ENCODE data around the gene HPS1. TPM values are rescaled to one million over a fixed set of nuclear protein-coding genes. Genes with fewer than 3 reads are reported as not detected.

The HPS1 gene
- total RNA-seq, 1 experiment from 2014 or later: 38.6 TPM

GRCh38 chr10:98432330-98432729, 14.4 kb downstream of the HPS1 start:
- no peak overlapping the region for H3K4me3 ChIP-seq
- H3K27me3 ChIP-seq (replicated peaks): no peaks in the 10 kb centered on the region
- DNase-seq (ENCODE audit: low read depth in 1 of 2, low spot score in 2 of 2): no peak
- H3K27ac ChIP-seq: no peak overlapping the region
- H3K36me3 ChIP-seq: peaks cover 63% of the 10 kb centered on the region
- H3K4me1 ChIP-seq (replicated peaks): no peaks in the 10 kb centered on the region
- no peaks in the 10 kb centered on the region for H3K9me3 ChIP-seq (replicated peaks)

- Histone ChIP-seq H3K4me3 (no peak overlapping the region), H3K27me3 (replicated peaks) (no peaks in the 10 kb centered on the region), H3K36me3 (peaks cover 65% of the 10 kb centered on the region), H3K4me1 (replicated peaks) (no peaks in the 10 kb centered on the region), H3K27ac (no peak overlapping the region), H3K9me3 (replicated peaks) (no peaks in the 10 kb centered on the region)
- no peak for DNase-seq (ENCODE audit: low read depth in 1 of 2, low spot score in 2 of 2)
Observed at GRCh38 chr10:98431016-98431415, 15.7 kb downstream of the HPS1 start.

- Histone ChIP-seq H3K4me3 (no peak overlapping the region), H3K27ac (no peak overlapping the region), H3K27me3 (replicated peaks) (no peaks in the 10 kb centered on the region), H3K36me3 (peaks cover 59% of the 10 kb centered on the region), H3K9me3 (replicated peaks) (no peaks in the 10 kb centered on the region), H3K4me1 (replicated peaks) (no peaks in the 10 kb centered on the region)
- no peak for DNase-seq (ENCODE audit: low read depth in 1 of 2, low spot score in 2 of 2)
Observed at GRCh38 chr10:98430427-98430826, 16.3 kb downstream of the HPS1 start.

GRCh38 chr10:98429320-98430072, 17.2 kb downstream of the HPS1 start:
- no peaks in the 10 kb centered on the region for H3K27me3 ChIP-seq (replicated peaks)
- H3K36me3 ChIP-seq: peaks cover 53% of the 10 kb centered on the region
- no peak overlapping the region for H3K27ac ChIP-seq
- no peaks in the 10 kb centered on the region for H3K9me3 ChIP-seq (replicated peaks)
- peak in 1 of 2 experiments; percentile 40 for DNase-seq (ENCODE audit: low read depth in 1 of 2, low spot score in 2 of 2)
- H3K4me1 ChIP-seq (replicated peaks): no peaks in the 10 kb centered on the region
- H3K4me3 ChIP-seq: no peak overlapping the region

GRCh38 chr10:98427011-98427515, 19.7 kb downstream of the HPS1 start:
- Histone ChIP-seq H3K27ac (no peak overlapping the region), H3K27me3 (replicated peaks) (no peaks in the 10 kb centered on the region), H3K9me3 (replicated peaks) (no peaks in the 10 kb centered on the region), H3K4me1 (replicated peaks) (no peaks in the 10 kb centered on the region), H3K36me3 (peaks cover 54% of the 10 kb centered on the region), H3K4me3 (no peak overlapping the region)
- DNase-seq (ENCODE audit: low read depth in 1 of 2, low spot score in 2 of 2): no peak

DNA sequence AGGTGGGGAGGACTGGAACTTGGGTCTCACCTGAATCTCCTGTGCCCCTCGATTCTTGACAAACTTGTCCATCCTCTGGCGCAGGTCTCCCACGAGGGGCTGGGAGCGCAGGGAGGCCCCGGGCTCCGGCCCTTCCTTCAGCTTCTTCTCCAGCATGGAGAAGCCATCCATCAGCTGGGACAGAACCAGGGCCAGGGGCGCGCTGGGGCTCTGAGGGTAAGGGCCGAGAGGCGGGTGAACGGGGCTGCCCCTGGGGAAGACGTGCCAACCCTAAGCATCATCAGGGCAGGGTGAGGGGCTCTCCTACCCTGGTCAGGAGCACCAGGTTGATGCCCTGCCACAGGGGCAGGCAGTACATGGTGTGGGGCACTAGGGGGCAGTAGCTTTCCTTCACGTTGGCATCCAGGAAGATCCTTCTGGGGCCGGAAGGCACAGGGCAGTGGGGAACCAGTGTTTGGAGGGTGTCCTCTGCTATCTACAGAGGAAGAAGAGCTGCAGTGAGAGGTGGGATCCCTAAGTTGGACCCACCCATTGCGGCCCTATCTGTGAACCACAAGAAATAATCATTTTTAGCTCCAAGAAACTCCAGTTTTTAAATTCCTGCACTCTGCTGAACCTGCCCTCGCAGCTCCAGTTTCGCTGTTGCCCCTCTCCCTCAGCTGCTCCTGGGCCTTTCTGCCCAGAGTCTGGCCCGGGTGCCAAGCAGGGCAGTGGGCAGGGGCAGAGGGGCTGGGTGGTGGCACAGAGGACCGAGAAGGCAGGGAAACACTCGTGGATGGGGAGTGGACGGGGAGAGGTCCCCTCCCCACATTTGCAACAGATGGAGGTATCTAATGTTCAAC, 21.0 kb downstream of the HPS1 start:
- DNase-seq (ENCODE audit: low read depth in 1 of 2, low spot score in 2 of 2): peak in 1 of 2 experiments; percentile 28
- Histone ChIP-seq H3K4me3 (no peak overlapping the region), H3K36me3 (peaks cover 50% of the 10 kb centered on the region), H3K9me3 (replicated peaks) (no peaks in the 10 kb centered on the region), H3K27me3 (replicated peaks) (no peaks in the 10 kb centered on the region), H3K27ac (no peak overlapping the region), H3K4me1 (replicated peaks) (no peaks in the 10 kb centered on the region)

DNA sequence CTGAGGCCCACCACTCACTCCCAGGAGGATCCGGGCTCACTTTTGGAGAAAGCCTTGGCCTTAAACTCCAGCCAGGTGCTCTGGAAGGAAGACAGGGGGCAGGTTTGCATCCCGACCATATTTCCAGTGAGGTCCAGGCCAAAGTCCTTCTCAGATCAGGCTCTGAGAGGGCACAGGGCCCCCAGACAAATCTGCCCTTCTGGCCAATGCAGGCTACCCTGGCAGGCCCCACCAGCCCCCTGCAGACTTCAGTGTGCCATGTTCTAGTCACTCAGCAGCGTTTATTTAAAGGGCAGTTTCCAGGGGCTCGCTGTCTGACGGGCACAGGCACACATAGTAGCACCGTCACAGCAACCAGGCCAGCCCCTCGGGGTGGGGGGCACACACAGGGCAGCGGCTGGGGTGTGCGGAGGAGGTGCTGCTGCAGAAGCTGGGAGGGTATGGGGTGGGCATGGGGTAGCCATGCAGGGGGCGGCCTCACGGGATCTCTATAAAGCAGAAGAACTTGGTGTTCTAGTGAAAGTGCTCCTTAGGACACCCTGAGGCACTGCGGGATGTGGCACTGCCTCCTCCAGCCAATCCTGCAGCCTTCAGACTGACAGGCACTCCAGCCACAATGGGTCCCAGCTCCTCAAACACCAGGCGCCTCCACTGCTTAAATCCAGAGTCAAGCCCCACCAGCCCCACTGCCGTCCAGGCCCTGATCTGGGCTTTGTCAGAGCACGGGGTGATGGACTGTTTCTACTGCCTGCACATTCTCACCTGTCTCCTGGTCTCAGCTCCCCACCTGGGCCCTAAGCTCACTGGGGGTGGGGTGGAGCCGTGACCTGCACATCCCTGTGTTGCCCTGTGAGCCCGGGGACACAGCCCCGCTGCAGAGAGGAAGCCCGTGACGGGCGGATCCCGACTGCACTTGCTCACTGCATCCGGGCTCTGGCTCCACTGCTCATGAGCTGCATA, 22.2 kb downstream of the HPS1 start:
- H3K36me3 ChIP-seq: peaks cover 46% of the 10 kb centered on the region
- H3K9me3 ChIP-seq (replicated peaks): no peaks in the 10 kb centered on the region
- no peak overlapping the region for H3K27ac ChIP-seq
- H3K27me3 ChIP-seq (replicated peaks): no peaks in the 10 kb centered on the region
- H3K4me3 ChIP-seq: no peak overlapping the region
- no peaks in the 10 kb centered on the region for H3K4me1 ChIP-seq (replicated peaks)
- DNase-seq (ENCODE audit: low read depth in 1 of 2, low spot score in 2 of 2): peak in 1 of 2 experiments; percentile 27

GRCh38 chr10:98423691-98424120, 23.0 kb downstream of the HPS1 start:
- Histone ChIP-seq H3K4me3 (no peak overlapping the region), H3K9me3 (replicated peaks) (no peaks in the 10 kb centered on the region), H3K4me1 (replicated peaks) (no peaks in the 10 kb centered on the region), H3K36me3 (peaks cover 47% of the 10 kb centered on the region), H3K27me3 (replicated peaks) (no peaks in the 10 kb centered on the region), H3K27ac (no peak overlapping the region)
- DNase-seq (ENCODE audit: low read depth in 1 of 2, low spot score in 2 of 2): peak in 1 of 2 experiments; percentile 25

DNA sequence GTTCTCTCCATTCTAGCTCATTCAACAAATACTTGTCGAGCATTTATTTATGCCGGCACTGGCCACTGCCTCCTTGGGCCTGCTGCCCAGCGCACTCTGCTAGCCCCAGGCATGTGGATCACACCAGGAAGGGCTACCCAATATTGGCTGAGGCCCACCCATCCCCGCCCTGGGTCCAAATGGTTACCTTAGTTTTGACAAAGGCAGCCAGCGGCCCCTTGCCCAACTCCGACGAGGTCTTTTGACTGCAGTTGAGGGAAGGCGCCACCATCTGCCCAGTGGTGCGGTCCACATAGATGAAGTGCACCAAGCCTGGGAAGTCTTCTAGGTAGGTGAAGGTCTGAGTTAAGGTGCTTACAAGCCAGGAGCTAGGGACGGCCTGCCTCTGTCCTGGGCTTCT, 24.6 kb downstream of the HPS1 start:
- peaks cover 47% of the 10 kb centered on the region for H3K36me3 ChIP-seq
- no peaks in the 10 kb centered on the region for H3K27me3 ChIP-seq (replicated peaks)
- H3K9me3 ChIP-seq (replicated peaks): no peaks in the 10 kb centered on the region
- no peak overlapping the region for H3K27ac ChIP-seq
- H3K4me1 ChIP-seq (replicated peaks): no peaks in the 10 kb centered on the region
- H3K4me3 ChIP-seq: no peak overlapping the region
- DNase-seq (ENCODE audit: low read depth in 1 of 2, low spot score in 2 of 2): peak in 1 of 2 experiments; percentile 30

GRCh38 chr10:98420786-98421185, 25.9 kb downstream of the HPS1 start:
- no peaks in the 10 kb centered on the region for H3K27me3 ChIP-seq (replicated peaks)
- peaks cover under 1% of the 10 kb centered on the region for H3K4me1 ChIP-seq (replicated peaks)
- DNase-seq (ENCODE audit: low read depth in 1 of 2, low spot score in 2 of 2): peak in 1 of 2 experiments; percentile 37
- no peak overlapping the region for H3K27ac ChIP-seq
- peaks cover 39% of the 10 kb centered on the region for H3K36me3 ChIP-seq
- no peak overlapping the region for H3K4me3 ChIP-seq
- H3K9me3 ChIP-seq (replicated peaks): no peaks in the 10 kb centered on the region

DNA sequence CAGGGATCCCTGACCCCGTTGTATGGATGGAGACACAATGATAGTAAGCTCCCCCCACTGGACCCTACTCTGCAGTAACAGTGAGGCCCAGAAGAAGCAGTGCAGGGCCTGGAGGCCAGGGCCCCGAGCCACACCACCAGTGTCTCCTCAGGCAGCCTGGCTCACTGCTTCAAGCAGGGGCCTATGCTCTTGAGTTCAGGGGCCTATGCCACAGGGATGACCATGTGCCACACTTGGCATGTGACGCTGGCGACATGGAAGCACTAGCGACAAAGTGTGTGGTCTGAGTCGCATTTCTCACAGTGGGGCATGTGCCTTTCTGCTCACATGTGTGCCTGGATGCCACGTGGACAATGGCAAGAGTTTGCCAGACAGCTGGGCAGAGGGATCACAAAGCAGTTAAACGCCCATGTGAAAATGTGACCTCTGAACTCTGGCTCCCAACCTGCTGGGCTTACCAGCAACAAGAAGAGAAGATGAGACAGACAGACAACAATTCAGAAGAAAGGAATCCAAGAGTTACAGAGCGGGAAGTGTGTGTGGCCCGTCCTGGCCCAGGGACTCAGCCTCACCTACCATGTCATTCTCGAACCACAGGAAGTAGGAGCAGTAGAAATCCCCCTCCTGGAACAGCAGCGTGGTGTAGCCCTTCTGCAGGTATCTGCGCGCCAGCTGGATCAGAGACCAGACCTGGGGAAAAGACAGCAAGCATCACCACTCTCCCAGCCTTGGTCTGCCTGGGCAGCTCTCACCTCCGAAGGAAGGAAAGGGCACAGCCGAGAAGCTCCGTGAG, 27.1 kb downstream of the HPS1 start:
- peak in 1 of 2 experiments; percentile 27 for DNase-seq (ENCODE audit: low read depth in 1 of 2, low spot score in 2 of 2)
- Histone ChIP-seq H3K27me3 (replicated peaks) (no peaks in the 10 kb centered on the region), H3K36me3 (peaks cover 36% of the 10 kb centered on the region), H3K27ac (no peak overlapping the region), H3K4me3 (no peak overlapping the region), H3K4me1 (replicated peaks) (peaks cover 11% of the 10 kb centered on the region), H3K9me3 (replicated peaks) (no peaks in the 10 kb centered on the region)

DNA sequence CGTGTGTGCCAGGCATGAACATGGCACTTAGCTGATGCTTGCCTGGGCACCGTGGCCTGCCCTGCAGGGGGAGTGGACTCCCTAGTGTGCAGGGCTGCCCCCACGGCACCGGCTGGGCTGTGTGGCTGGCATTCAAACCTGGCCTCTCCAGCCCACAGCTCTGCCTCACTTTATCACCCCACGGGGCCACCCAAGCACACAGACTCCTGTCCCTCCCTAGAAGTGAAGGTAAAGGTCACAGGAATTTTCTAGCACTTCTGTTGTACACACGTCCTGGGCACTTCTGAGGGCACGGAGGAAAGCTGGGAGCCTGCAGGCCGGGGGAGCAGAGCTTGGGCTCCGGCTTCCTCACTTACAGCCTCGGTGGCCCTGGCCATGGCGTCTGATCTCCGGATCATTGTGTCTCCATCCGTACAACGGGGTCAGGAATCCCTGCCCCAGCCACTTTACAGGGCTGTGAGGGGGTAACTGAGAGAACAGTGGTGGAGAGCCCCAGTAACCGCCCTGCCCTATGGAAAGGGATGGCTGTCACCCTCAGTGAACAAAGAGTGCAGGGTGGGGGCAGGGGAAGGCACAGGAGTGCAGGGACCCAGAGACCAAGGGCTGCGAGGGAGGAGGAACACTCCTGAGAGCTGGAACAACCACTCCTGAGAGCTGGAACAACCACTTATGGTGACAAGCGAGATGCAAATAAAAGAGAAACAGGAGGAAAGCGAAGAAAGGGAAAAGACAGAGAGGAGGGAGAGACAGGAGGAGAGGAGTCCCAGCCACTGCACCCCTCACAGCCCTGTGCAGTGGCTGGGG, 27.9 kb downstream of the HPS1 start:
- DNase-seq (ENCODE audit: low read depth in 1 of 2, low spot score in 2 of 2): peak in 1 of 2 experiments; percentile 33
- H3K4me1 ChIP-seq (replicated peaks): peaks cover 17% of the 10 kb centered on the region

More for the DNA sequence above, 27.9 kb downstream of the HPS1 start:
- Histone ChIP-seq H3K27ac (no peak overlapping the region), H3K4me3 (no peak overlapping the region), H3K36me3 (peaks cover 38% of the 10 kb centered on the region), H3K27me3 (replicated peaks) (no peaks in the 10 kb centered on the region), H3K9me3 (replicated peaks) (no peaks in the 10 kb centered on the region)

All from SJSA1 (cell line).